ENCODE measurements around the gene M1AP. TPM values are rescaled to one million over a fixed set of nuclear protein-coding genes. Genes with fewer than 3 reads are reported as not detected.

M1AP gene
- polyA plus RNA-seq, 1 donor (not counting 4 experiments of a cell fraction or from before 2014, with no cell fraction given): 0.21 TPM

DNA sequence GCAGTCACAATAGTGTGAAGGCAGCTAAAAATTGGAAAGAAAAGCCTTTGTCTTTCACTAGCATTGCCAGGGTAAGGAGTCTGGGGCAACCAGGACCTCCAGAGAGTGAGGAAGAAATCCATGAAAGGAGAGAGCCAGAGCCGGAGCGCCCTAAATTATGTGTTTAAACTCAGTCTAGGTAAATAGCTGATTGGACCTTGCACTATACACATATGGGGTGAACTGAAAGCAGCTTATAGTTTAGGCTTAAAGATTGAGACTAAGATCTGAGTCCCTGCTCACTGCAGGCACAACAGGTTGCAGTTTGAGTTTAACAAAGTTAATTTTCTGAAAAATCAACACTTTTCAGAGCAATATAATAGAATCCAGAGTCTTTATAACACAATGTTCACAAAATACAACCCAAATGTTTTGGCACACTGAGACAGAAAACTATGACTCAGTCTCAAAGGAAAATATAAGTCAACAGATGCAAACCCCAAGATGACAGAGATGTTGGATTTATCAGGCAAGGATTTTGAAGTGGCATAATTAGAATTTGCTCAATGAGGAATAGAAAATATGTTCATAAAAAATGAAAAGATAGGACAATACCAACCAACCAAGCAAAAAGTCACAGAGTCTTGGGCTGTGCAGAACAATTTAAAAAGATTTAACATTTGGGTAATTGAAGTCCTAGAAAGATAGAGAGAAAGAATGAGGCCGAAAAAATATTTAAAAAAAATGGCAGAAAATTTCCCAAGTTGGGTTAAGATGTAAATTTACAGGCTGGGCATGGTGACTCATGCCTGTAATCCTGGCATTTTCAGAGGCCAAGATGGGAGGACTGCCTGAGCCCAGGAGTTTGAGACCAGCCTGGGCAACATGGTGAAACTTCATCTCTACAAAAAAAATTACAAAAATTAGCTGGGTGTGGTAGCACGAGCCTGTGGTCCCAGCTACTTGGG is 54.0 kb downstream of the M1AP start:
- Histone ChIP-seq H3K4me1 (ENCODE audit: control insufficient read depth, extremely low read depth, insufficient read depth, low read length) (no peaks in the 10 kb centered on the region), H3K27me3 (ENCODE audit: control insufficient read depth, extremely low read depth, insufficient read depth, low read length) (peaks cover 7% of the 10 kb centered on the region), H2AFZ (ENCODE audit: control insufficient read depth, low read length) (no peak overlapping the region), H3K9me3 (ENCODE audit: control insufficient read depth, low read depth, low read length) (no peaks in the 10 kb centered on the region), H3K27ac (ENCODE audit: control insufficient read depth, insufficient read depth, low read length) (no peak overlapping the region), H3K79me2 (ENCODE audit: control insufficient read depth, insufficient read depth, low read length) (no peaks in the 10 kb centered on the region), H3K9me1 (ENCODE audit: control insufficient read depth, extremely low read depth, insufficient read depth, low read length) (no peaks in the 10 kb centered on the region), H3K4me2 (ENCODE audit: control insufficient read depth, extremely low read depth, insufficient read depth, low read depth, low read length) (no peak overlapping the region), H3K4me3 (ENCODE audit: control insufficient read depth in 2 of 3, extremely low read depth in 1 of 3, insufficient read depth in 2 of 3, low read depth in 1 of 3, low read length in 3 of 3) (no peak overlapping the region), H3K9ac (ENCODE audit: control insufficient read depth, extremely low read depth, insufficient read depth, low read length) (no peak overlapping the region), H4K20me1 (ENCODE audit: control insufficient read depth, extremely low read depth, insufficient read depth, low read length) (no peaks in the 10 kb centered on the region), H3K36me3 (ENCODE audit: control insufficient read depth in 2 of 2, extremely low read depth in 1 of 2, insufficient read depth in 2 of 2, low read length in 2 of 2) (no peaks in the 10 kb centered on the region)
- FAIRE-seq (no peak), DNase-seq (ENCODE audit: low read depth, low spot score) (no peak)
- TF ChIP-seq, protein P1, sequence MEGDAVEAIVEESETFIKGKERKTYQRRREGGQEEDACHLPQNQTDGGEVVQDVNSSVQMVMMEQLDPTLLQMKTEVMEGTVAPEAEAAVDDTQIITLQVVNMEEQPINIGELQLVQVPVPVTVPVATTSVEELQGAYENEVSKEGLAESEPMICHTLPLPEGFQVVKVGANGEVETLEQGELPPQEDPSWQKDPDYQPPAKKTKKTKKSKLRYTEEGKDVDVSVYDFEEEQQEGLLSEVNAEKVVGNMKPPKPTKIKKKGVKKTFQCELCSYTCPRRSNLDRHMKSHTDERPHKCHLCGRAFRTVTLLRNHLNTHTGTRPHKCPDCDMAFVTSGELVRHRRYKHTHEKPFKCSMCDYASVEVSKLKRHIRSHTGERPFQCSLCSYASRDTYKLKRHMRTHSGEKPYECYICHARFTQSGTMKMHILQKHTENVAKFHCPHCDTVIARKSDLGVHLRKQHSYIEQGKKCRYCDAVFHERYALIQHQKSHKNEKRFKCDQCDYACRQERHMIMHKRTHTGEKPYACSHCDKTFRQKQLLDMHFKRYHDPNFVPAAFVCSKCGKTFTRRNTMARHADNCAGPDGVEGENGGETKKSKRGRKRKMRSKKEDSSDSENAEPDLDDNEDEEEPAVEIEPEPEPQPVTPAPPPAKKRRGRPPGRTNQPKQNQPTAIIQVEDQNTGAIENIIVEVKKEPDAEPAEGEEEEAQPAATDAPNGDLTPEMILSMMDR (optimal IDR thresholded peaks at IDR 0.05 in 1 of 3, IDR thresholded peaks at IDR 0.05 in 1 of 3, conservative IDR thresholded peaks at IDR 0.05 in 1 of 3; ENCODE audit: extremely low read depth in 1 of 3, insufficient read depth in 2 of 3, low read length in 3 of 3): no peak
- no peak for TF ChIP-seq EZH2 (IDR thresholded peaks at IDR 0.05; ENCODE audit: low read length)
- dilution Hi-C loops (cut with MboI; ENCODE audit: extremely low pct_ligation_motif_present, low sequenced_read_pairs): no loop called here

DNA sequence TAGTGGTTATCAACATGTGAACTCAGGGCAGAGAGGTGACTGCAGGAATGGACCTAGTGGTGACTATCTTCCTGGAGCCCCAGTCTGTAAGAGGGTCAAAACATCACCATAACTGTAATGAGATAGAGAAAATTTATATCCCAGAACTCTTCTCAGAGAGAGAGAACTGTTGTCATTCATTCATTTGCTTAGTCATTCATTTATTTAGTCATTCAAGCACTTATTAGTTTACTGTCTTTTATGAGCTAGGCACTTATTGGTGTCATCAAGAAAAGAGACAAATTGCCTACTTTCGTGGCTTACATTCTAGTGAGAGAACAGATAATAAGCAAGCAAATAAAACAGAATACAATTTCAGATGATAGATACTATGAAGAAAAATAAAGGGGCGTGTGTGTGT is 59.5 kb downstream of the M1AP start:
- no peaks in the 10 kb centered on the region for H3K4me1 ChIP-seq (ENCODE audit: control insufficient read depth, extremely low read depth, insufficient read depth, low read length)
- dilution Hi-C loops (cut with MboI; ENCODE audit: extremely low pct_ligation_motif_present, low sequenced_read_pairs): no loop called here
- DNase-seq (ENCODE audit: low read depth, low spot score) (no peak), FAIRE-seq (no peak)
- H4K20me1 ChIP-seq (ENCODE audit: control insufficient read depth, extremely low read depth, insufficient read depth, low read length): no peaks in the 10 kb centered on the region
- no peaks in the 10 kb centered on the region for H3K9me3 ChIP-seq (ENCODE audit: control insufficient read depth, low read depth, low read length)
- H3K9ac ChIP-seq (ENCODE audit: control insufficient read depth, extremely low read depth, insufficient read depth, low read length): no peak overlapping the region
- H3K27ac ChIP-seq (ENCODE audit: control insufficient read depth, insufficient read depth, low read length): no peak overlapping the region
- TF ChIP-seq EZH2 (IDR thresholded peaks at IDR 0.05; ENCODE audit: low read length): no peak
- TF ChIP-seq, protein P1 (optimal IDR thresholded peaks at IDR 0.05 in 1 of 3, IDR thresholded peaks at IDR 0.05 in 1 of 3, conservative IDR thresholded peaks at IDR 0.05 in 1 of 3; ENCODE audit: extremely low read depth in 1 of 3, insufficient read depth in 2 of 3, low read length in 3 of 3): no peak
- H3K9me1 ChIP-seq (ENCODE audit: control insufficient read depth, extremely low read depth, insufficient read depth, low read length): no peaks in the 10 kb centered on the region
- no peaks in the 10 kb centered on the region for H3K79me2 ChIP-seq (ENCODE audit: control insufficient read depth, insufficient read depth, low read length)
- no peak overlapping the region for H3K4me3 ChIP-seq (ENCODE audit: control insufficient read depth in 2 of 3, extremely low read depth in 1 of 3, insufficient read depth in 2 of 3, low read depth in 1 of 3, low read length in 3 of 3)
- peaks cover 7% of the 10 kb centered on the region for H3K27me3 ChIP-seq (ENCODE audit: control insufficient read depth, extremely low read depth, insufficient read depth, low read length)
- H3K36me3 ChIP-seq (ENCODE audit: control insufficient read depth in 2 of 2, extremely low read depth in 1 of 2, insufficient read depth in 2 of 2, low read length in 2 of 2): no peaks in the 10 kb centered on the region
- no peak overlapping the region for H3K4me2 ChIP-seq (ENCODE audit: control insufficient read depth, extremely low read depth, insufficient read depth, low read depth, low read length)
- no peak overlapping the region for H2AFZ ChIP-seq (ENCODE audit: control insufficient read depth, low read length)
